HG03575 (cell line): ENCODE data around the gene HM13.
"Not testable (repeated sequence)": the region's sequence is repeated elsewhere in the genome, so short reads cannot be mapped to it uniquely, and the experiment has no call there.

ENCODE experiments used
- ATAC-seq: cut with Tn5 transposase; IDR thresholded peaks from one replicate; pipeline ENCODE4 v1.9.1; 2021; ENCODE audit not compliant: unreplicated experiment, insufficient number of reproducible peaks, low FRiP score; ENCODE audit errors: extremely low read depth

Gene HM13

DNA sequence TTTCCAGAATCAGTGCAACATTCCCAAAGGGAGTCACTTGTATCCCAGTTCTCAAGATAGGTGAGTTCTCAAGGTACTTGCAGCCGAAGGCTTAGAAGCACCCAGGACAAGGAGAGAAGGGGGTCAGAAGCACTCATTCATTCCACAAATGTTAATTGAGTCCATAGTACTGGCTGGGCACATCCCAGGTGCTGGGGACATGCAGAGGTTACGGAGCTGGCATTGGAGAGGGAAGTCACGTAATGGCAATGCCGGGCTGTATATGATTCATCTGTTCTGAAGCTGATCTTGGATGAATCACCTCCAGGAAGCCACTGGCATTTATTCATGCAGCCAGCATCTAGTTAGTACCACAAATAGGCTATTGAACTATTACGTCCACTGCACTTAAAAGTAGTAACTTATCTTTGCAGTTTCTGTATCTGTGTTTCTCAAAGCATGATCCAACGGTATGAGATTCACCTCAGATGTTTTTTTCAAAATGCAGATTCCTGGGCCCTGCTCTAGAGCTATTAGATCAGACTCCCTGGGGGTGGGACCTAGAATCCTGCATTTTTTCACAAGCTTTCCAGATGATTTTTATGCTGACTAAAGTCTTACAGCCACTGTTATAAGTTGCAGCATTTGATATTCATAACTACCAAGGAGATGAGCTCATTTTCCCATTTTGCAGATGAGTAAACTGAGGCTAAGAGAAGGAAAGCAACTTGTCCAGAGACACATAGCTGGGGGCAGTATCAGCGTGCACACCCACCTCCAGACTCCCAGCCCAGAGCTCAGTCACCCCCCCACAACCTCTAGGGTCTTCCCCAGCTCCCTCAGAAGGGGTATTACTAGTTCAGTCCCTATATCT lies 46.7 kb downstream of the HM13 start:
- no peak for ATAC-seq

DNA sequence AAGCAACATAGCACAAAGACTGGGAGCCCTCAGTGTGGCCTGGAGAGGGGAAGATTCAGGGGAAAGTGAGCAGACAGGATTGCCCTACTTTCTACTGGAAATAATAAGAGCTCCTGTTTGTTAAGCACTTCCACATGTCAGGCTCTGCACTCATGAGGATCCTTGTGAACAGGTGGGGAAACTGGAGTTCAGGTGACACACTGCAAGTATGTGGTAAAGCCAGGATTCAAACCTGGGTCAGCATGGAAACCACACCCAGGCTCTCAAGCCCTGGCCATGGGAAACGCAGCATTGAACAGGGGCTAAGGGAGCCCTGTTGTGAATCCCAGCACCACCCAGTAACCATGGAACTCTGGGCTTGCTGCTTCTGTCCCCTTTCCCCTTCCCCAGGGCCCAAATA lies 48.0 kb downstream of the HM13 start:
- no peak for ATAC-seq

DNA sequence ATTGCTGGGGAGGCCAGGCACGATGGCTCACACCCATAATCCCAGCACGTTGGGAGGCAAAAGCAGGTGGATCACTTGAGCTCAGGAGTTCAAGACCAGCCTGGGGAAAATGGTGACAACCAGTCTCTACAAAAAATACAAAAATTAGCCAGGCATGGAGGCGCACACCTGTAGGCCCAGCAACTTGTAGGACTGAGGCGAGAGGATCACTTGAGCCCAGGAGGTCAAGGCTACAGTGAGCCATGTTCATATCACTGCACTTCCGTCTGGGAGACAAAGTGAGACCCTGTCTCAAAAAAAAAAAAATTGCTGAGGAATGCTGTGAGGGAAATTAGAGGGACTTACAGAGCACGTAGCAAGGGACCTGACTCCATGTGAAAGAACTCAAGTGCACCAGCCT lies 50.0 kb downstream of the HM13 start:
- ATAC-seq = no peak

DNA sequence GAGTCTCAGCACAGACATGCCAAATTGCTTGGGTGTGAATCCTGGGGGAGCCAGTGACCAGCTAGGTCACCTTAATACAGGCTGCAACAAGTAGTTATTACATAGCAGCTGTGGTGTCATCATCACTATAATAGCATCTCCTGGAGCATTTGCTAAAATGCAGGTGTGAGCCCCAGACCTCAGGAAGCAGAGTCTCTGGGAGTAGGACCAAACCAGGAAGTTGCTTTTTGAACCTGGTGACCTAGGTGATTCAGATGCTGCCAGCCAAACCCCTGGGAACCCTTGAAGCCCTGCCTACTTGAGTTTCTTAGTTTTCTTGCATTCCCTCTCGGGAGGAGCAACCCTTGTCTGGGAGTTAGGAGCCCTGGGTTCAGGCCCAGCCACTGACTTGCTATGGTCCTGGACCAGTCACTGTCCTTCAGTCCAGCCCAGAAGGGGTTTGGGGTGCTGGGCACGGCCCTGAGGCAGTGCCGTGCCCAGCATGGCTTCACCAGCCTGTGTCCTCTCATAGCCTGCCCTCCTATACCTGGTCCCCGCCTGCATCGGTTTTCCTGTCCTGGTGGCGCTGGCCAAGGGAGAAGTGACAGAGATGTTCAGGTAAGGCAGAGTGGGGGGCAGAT lies 51.6 kb downstream of the HM13 start:
- no peak for ATAC-seq

DNA sequence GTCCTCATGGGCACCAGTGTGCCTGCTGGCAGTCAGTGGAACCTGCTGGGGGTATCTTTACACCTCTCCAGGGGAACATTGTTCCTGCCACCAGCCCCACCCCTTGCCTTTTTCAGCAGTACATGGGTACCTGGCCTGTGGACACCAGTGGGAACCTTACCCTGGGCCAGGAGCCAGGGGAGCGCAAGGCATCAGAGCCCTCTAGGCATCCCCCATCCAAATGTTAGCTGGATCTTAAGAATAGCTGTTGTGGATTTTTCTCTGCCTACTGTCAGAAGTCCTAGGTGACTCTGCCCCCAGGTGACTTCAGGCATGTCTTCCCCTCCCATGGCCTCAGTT lies 52.0 kb downstream of the HM13 start:
- ATAC-seq = no peak

DNA sequence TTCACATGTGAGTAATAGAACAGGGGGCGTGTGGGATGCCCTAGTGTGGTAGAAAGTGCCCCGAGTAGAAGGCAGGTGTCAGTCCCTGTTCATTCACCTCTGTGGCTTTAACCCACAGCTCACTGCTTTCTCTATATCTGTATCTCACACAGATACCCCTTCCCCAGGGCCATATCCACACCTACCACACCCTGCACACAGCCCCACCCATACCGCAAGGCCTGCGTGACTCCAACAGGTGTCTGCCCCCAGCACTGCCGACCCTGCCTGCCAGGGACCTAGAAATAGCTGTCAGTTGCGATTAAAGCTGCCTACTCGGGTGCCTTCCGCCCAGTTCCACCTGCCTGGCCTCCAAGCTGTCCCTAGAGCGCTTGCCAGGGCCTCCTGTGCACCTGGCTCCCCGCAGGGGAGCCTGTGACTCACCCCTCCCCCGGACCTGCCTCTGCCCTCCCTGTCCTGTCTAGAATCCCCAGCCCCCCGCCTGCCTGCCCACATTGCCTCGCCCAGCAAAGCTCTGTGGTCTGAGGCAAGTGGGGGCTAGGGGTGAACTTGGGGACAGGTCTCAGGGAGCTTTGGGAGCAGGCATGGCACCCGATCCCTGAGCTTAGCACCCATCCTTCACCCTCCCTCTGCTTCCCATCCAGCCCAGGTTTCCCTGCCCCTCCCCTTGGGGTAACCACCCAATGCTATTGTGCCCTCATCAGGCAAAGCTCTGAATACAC lies 52.6 kb downstream of the HM13 start:
- no peak for ATAC-seq

DNA sequence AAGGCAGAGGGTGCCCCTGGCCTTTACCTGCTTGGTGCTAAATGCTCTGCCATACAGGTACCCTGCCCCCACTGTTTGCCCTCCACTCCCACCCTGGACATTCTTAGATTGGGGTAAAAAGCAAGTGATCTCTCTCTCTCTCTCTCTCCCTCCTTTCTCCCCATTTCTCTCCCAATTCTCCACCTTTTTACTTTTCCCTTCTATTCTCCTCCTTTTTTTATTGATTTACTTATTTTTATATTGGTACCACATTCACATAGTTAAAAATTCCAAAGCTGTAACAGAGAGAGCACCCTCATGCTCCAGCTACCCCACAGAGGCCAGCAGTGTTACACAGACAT lies 53.1 kb downstream of the HM13 start:
- ATAC-seq = no peak

DNA sequence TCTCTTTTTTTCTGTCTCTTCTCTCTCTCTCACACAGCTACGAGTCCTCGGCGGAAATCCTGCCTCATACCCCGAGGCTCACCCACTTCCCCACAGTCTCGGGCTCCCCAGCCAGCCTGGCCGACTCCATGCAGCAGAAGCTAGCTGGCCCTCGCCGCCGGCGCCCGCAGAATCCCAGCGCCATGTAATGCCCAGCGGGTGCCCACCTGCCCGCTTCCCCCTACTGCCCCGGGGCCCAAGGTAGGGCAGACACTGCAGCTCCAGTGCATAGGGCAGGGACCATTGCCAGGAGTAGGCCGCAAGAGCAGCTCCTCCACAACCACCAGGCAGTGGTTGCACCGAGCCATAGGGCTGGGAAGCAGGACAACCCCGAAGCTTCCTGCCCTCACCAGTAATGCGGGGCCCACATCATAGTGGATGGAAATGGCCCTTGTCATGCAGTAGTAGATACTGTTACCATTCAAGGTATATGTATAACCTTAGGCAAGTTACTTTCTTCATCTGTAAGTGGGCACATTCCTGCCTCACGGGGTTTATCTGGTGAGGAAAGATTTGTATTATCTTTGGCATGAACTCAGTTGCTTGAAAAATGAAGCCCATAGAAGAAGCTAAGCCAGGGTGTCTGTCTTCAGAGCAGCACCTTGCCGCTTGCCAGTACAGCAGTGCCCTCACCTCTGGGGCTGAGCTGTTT lies 53.9 kb downstream of the HM13 start:
- no peak for ATAC-seq

DNA sequence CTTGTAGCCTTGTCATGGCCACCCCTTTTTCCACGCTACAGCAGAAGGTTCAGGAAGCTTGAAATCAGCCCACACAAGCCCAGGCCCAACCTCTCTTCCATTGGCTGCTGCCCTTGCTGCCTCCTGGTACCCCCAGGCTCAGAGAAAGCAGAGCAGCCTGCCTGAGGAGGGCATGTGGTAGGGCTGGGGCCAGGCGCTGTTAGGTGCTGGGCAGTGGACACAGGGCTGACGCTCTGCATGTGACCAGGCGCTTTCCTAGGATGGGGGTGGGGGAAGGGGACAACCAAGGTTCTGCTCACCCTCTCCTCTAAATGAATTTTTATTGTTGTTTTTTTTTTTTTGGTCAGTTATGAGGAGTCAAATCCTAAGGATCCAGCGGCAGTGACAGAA lies 54.5 kb downstream of the HM13 start:
- ATAC-seq = no peak

DNA sequence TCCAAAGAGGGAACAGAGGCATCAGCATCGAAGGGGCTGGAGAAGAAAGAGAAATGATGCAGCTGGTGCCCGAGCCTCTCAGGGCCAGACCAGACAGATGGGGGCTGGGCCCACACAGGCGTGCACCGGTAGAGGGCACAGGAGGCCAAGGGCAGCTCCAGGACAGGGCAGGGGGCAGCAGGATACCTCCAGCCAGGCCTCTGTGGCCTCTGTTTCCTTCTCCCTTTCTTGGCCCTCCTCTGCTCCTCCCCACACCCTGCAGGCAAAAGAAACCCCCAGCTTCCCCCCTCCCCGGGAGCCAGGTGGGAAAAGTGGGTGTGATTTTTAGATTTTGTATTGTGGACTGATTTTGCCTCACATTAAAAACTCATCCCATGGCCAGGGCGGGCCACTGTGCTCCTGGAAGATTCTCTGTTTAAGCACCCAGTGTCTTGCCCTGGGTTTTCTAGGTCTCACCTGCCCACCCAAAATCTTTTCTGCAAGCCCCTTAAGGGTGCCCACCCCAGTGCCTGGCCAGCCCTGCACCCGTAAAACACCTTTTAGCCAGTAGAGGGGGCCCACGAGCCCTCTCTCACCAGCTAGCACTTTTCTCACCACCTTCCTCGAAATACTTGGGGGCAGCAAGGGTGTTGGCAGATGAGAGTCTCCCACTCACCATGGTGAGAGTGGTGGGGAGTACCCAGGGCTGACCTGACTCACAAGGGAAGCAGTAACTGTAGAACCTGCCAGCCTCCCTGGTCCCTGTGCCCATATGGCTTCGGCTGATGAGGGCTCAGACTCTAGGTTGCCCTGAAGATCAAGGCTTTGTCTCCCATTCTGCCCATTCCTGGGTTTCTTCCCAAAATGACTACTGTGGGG lies 55.1 kb downstream of the HM13 start:
- no peak for ATAC-seq

DNA sequence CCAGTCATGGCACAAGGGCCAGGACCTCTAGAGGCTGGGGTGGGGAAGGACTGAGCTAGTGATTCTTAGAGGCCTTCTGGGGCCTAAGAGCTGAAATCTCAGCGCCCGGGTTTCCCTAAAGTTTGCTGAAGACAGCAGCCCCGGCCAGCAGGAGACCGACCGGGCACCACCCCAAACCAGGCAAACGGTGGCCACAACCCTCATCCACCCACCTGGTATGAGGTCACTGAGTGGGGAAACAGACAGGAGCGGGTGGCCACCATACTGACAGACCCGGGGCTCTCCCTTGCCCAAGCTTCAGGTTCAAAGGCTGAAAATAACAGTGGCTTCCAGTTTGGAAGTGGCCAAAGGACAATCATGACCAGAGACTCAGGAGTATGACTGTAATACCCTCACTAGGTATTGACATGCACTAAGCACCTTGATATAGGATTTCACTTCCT lies 55.8 kb downstream of the HM13 start:
- ATAC-seq = no peak

DNA sequence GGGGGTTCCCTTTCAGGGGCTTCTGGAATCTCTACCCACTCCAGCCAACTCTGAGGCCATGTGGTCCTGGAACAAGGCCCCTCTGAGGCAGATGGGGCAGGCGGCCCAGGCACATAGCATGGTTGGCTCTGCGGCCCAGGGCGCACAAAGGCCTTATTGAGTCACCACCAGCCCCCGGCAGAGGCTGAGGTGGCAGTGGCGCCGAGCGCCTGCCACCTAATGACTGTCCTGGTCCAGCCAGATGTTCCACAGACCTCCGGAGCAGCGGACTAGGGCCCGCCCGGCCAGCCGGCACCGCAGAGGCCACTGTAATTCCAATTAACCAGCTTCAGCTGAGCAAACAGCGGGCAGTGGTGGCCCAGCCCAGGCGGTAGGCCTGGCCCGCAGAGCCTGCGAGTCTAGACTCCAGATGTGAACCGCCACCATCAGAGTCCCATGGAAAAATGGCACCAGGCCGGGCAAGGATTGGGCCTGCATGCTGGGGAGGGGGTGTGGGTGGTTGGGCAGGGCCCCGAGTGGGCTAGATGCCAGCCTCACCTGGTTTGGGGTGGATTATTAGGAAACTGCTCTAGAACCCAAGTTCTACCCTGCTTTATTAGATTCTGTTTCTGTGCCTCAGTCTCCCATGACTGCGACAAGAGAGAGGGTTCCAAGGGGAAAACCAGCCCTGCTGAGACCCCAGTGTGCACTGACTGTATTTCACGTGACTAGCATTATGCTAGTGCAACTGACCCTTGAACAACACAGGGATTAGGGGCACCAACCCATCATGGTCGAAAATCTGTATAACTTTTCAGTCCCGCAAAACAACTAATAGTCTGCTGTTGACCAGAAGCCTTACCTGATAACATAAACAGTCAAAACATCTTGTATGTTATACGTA lies 56.7 kb downstream of the HM13 start:
- no peak for ATAC-seq

DNA sequence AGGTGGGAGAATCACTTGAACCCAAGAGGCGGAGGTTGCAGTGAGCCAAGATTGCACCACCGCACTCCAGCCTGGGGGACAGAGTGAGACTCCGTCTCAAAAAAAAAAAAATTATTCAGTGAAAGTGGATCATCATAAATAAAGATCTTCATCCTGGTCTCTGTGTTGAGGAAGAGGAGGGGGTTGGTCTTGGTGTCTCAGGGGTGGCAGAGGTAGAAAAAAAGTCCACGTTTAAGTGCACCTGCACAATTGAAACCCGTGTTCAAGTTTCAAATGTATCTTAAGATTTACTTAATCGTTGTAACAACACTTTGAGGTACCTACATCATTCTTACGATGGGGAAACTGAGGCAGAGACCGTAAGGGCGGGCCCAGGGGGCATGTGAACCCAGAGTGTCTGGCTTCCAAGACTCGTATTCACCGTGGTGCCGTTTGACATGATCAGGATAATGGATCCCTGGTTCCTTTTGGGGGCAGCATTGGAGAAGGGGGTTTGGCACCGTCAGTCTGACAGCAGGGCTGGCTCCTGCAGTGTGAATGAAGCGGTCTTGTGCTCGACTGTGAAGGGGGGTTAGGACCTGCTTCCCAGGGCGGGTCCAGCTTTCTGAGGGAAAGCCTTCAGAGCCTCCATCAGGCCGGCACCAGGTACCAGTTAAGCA lies 57.9 kb downstream of the HM13 start:
- ATAC-seq = no peak

DNA sequence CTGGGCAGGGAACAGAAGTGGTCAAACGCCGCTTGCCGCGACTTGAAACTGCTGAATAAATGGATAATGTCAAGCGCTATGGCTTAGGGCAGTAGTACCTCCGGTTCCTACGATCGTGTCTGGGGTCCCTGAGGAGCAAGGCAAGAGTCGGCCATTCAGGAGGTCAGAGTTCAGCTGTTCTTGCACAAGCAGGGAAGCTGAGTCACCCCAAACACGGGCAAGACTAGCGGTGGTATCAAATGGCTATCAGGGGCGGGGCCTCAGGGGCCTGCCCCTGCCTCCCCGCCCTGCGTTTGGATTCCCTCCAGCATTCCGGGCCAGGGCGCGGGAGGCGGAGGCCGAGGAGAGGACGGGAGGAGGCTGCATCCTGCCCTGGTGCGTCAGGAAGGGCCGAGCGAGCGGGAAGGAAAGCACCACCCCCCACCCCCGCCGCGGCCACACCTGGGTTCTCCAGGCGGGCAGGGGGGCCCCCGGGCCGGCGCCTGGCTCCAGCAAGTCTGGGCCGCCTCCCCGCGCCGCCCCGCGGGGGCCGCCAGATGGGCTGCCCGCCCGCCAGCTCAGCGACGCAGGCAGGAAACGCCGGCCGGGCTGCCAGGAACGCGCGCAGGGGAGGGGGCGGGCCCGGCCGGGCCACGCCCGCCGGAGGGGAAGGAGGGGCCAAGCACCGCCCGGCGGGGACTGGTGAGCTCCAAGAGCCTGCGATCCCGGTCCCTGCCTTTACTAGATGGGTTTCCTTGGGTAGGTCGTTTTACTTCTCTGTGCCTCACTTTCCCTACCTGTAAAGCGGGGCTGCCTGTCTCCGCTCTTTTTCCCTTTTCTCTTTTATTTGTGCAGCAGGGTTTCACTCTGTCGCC lies 58.7 kb downstream of the HM13 start:
- ATAC-seq = peak; percentile 51

DNA sequence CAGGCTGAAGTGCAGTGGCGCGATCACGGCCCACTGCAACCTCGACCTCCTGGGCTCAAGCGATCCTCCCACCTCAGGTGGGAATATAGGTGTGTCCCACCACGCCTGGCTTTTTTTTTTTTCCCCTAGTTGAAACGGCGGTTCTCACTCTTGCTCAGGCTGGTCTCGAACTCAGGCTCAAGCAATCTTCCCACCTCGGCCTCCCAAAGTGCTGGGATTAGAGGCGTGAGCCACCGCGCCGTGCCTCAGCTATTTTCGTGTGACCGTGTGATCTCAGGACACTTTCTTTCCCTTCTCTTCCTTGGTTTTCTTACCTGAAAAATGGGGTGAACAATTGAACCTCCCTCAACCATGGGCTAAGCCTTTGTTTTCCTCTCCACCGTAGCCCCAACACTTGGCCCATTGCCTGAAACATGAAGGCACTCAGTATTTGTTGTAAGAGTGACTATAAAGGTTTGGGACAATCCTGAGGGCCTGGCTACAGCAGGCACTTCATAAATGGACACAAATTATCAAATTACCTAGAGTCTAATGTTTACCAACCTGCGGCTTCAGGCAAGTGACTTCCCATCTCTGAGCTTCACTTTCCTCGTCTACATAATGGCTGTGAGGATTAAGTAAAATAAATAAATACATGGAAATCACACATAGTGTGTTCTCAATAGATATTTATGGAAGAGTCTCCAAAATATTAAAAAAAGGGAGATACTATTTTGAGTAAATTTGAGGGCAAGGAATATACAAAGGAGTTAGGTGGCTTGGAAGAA lies 59.5 kb downstream of the HM13 start:
- ATAC-seq = no peak

DNA sequence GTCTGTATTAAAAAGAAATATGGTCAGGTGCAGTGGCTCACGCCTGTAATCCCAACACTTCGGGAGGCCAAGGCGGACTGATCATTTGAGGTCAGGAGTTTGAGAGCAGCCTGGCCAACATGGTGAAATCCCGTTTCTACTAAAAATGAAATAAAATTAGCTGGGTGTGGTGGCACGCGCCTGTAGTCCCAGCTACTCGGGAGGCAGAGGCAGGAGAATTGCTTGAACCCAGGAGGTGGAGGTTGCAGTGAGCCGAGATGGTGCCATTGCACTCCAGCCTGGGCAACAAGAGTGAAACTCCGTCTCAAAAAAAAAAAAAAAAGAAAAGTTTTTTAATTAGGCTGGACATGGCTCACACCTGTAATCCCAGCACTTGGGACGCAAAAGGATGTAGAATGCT lies 60.7 kb downstream of the HM13 start:
- ATAC-seq = not testable (repeated sequence)
